ENCODE results near the gene RELL2. TPM values are rescaled to one million over a fixed set of nuclear protein-coding genes. Genes with fewer than 3 reads are reported as not detected.
A peak's percentile ranks its signal among the peaks of the same experiment; 100 is the strongest.

Gene RELL2
- total RNA-seq, 2 experiments from 2014 or later, result 31.4 to 35.6 TPM

GRCh38 chr5:141674747-141675146 is 38.0 kb downstream of the RELL2 start:
- no peak for TF ChIP-seq CTCF (IDR thresholded peaks at IDR 0.05)
- H3K36me3 Mint-ChIP-seq (ENCODE audit: low read depth), result no peaks in the 10 kb centered on the region
- intact Hi-C loops (cut with micrococcal nuclease), result no loop called here

GRCh38 chr5:141675672-141676071 is 38.9 kb downstream of the RELL2 start:
- ATAC-seq (no peak), DNase-seq (no peak)
- H3K27me3 Mint-ChIP-seq, result no peaks in the 10 kb centered on the region
- H3K36me3 Mint-ChIP-seq (ENCODE audit: low read depth), result no peaks in the 10 kb centered on the region
- ChIA-PET POLR2A (interaction anchor here (1.1 kb wide), 1 partner anchor 16 kb away, joined by 3 read pairs; no protein-coding TSS in a partner anchor), CTCF (interaction anchor here (1.2 to 2.7 kb wide), 3 partner anchors 10 to 16 kb away, joined by 4 to 15 read pairs (median 5); no protein-coding TSS in a partner anchor)
- H3K4me1 Mint-ChIP-seq (ENCODE audit: low read depth), result peaks cover 2% of the 10 kb centered on the region
- TF ChIP-seq CTCF (IDR thresholded peaks at IDR 0.05), result no peak
- H3K4me3 Mint-ChIP-seq, result no peak overlapping the region
- intact Hi-C loops (cut with micrococcal nuclease), result no loop called here
- no peaks in the 10 kb centered on the region for H3K9me3 Mint-ChIP-seq
- no peak overlapping the region for H3K27ac Mint-ChIP-seq

More at GRCh38 chr5:141674747-141675146, 38.0 kb downstream of the RELL2 start:
- Mint-ChIP-seq H3K27me3 (no peaks in the 10 kb centered on the region), H3K4me1 (ENCODE audit: low read depth) (peaks cover 2% of the 10 kb centered on the region), H3K4me3 (no peak overlapping the region), H3K27ac (no peak overlapping the region), H3K9me3 (no peaks in the 10 kb centered on the region)
- ChIA-PET CTCF (no interaction called here), POLR2A (no interaction called here)
- ATAC-seq (no peak), DNase-seq (no peak)

DNA sequence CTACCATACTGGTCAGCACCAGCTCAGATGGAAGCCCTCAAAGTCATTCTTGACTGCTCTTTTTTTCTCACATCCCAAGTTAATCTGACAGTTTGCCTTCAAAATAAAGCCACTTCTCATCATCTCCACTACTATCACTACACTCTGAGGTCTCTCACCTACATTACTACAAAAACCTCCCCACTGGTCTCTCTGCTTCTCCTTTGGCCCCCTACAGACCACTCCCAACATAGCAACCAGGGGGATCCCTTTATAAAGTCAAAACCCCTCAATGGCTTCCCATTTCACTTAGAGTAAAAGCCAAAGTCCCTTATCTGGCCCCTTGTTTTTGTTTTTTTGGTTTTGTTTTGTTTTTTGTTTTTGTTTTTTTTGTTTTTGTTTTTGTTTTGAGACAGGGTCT is 40.6 kb downstream of the RELL2 start:
- Mint-ChIP-seq H3K27me3 (no peaks in the 10 kb centered on the region), H3K4me3 (no peak overlapping the region), H3K36me3 (ENCODE audit: low read depth) (no peaks in the 10 kb centered on the region), H3K4me1 (ENCODE audit: low read depth) (peaks cover 15% of the 10 kb centered on the region), H3K27ac (no peak overlapping the region), H3K9me3 (no peaks in the 10 kb centered on the region)
- peak; percentile 31 for DNase-seq
- no peak for ATAC-seq
- POLR2A ChIA-PET, result no interaction called here
- peak; percentile 11 for TF ChIP-seq CTCF (IDR thresholded peaks at IDR 0.05)
- intact Hi-C loops (cut with micrococcal nuclease), result no loop called here
- CTCF ChIA-PET, result interaction anchor here (1.2 to 2.7 kb wide), 5 partner anchors 12 to 291 kb away, joined by 3 to 15 read pairs (median 3); no protein-coding TSS in a partner anchor

- no peaks in the 10 kb centered on the region for H3K36me3 Mint-ChIP-seq (ENCODE audit: low read depth)
- ChIA-PET CTCF (interaction anchor here (6.3 kb wide), 1 partner anchor 13 kb away, joined by 85 read pairs; no protein-coding TSS in a partner anchor), POLR2A (no interaction called here)
- DNase-seq (no peak), ATAC-seq (no peak)
- intact Hi-C loops (cut with micrococcal nuclease), result no loop called here
- no peak overlapping the region for H3K4me3 Mint-ChIP-seq
- H3K27me3 Mint-ChIP-seq, result no peaks in the 10 kb centered on the region
- no peaks in the 10 kb centered on the region for H3K9me3 Mint-ChIP-seq
- H3K4me1 Mint-ChIP-seq (ENCODE audit: low read depth), result peaks cover 24% of the 10 kb centered on the region
- no peak overlapping the region for H3K27ac Mint-ChIP-seq
- no peak for TF ChIP-seq CTCF (IDR thresholded peaks at IDR 0.05)
Observed at GRCh38 chr5:141680178-141680577, 43.4 kb downstream of the RELL2 start.

DNA sequence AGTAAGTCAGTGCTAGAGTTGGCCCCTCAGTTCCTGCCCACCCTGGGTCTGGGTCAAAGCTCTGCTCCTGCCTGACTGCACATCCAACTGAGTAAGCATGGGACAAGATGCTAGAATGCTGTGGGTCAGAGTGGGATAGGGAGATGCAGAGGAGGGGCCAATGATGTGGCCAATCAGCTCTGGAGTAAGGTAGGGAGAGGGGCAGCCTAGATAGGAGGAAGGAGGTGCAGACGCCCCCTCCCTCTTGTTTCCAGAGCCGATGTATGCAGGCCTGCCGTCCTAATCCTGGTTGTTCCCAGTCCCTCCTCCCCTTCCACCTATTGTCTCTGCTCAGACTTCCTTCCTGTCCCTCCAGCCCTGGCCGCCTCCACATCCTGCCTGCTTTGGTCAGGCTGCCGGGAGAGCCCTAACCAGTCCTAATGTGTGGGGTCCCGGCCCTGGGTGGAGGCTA is 44.0 kb downstream of the RELL2 start:
- POLR2A ChIA-PET, result interaction anchor here (0.8 to 1.0 kb wide), 2 partner anchors 11 to 27 kb away, joined by 3 to 4 read pairs; no protein-coding TSS in a partner anchor
- TF ChIP-seq CTCF (IDR thresholded peaks at IDR 0.05), result no peak

More for the DNA sequence above, 44.0 kb downstream of the RELL2 start:
- Mint-ChIP-seq H3K9me3 (no peaks in the 10 kb centered on the region), H3K27me3 (no peaks in the 10 kb centered on the region), H3K36me3 (ENCODE audit: low read depth) (no peaks in the 10 kb centered on the region), H3K4me3 (peak overlapping the region; percentile 64), H3K4me1 (ENCODE audit: low read depth) (peaks cover 24% of the 10 kb centered on the region), H3K27ac (no peak overlapping the region)
- intact Hi-C loops (cut with micrococcal nuclease), result no loop called here
- ATAC-seq (no peak), DNase-seq (no peak)
- CTCF ChIA-PET, result interaction anchor here (0.6 to 6.3 kb wide), 4 partner anchors 11 to 198 kb away, joined by 3 to 85 read pairs (median 6); no protein-coding TSS in a partner anchor
